ENCODE data around the gene BTBD10.

The BTBD10 gene

DNA sequence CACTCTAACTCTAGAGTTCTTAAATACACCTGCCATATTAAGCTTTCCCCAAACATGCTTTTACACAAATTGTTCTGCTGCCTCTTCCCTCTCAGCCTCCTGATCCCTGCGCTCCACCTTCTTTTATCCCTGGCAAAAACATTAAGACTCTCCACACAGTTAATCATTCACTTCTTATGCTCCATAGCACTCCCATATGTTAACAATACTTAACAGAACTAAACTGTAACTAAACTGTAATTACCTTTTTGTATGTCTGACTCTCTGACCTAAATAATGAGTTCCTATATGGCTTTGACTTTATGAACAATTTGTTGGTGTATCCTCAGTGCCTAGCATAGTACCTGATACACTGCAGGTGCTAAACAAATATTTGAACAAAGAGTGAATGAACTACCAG is 71.8 kb downstream of the BTBD10 start:
- Histone ChIP-seq H3K4me3 (ENCODE audit: low read length) (no peak overlapping the region), H3K4me1 (ENCODE audit: control insufficient read depth, insufficient read depth, low read length) (no peaks in the 10 kb centered on the region), H3K36me3 (ENCODE audit: insufficient read depth, low read length) (peaks cover 43% of the 10 kb centered on the region), H3K4me2 (ENCODE audit: low read length) (no peak overlapping the region), H3K27me3 (ENCODE audit: control insufficient read depth, insufficient read depth, low read length) (no peaks in the 10 kb centered on the region), H3K9ac (ENCODE audit: low read depth, low read length) (no peak overlapping the region), H3K9me3 (replicated peaks; ENCODE audit: low read length) (no peaks in the 10 kb centered on the region)

DNA sequence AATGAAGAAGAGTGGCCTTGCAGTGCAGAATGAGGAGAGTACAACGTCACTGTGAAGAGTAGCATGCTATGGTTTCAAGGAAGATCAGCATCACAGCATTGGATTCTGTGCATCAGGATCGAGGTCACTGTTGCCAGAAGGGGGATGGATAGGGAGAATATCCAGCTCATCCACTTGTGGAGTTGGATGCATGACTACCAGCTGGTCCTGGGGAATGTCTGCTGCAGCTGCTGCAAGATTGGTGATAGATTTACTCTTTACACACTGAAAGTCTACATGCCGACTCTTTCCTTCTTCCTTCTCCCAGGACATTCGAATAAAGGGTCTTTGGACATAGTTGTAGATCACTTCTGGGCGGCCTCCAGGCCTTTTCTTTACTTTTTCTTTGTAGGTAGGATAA is 74.3 kb downstream of the BTBD10 start:
- no peaks in the 10 kb centered on the region for H3K27me3 ChIP-seq (ENCODE audit: control insufficient read depth, insufficient read depth, low read length)
- no peaks in the 10 kb centered on the region for H3K4me1 ChIP-seq (ENCODE audit: control insufficient read depth, insufficient read depth, low read length)
- no peak overlapping the region for H3K4me2 ChIP-seq (ENCODE audit: low read length)
- H3K9ac ChIP-seq (ENCODE audit: low read depth, low read length), result no peak overlapping the region
- H3K9me3 ChIP-seq (replicated peaks; ENCODE audit: low read length), result no peaks in the 10 kb centered on the region
- peaks cover 51% of the 10 kb centered on the region for H3K36me3 ChIP-seq (ENCODE audit: insufficient read depth, low read length)
- no peak overlapping the region for H3K4me3 ChIP-seq (ENCODE audit: low read length)

DNA sequence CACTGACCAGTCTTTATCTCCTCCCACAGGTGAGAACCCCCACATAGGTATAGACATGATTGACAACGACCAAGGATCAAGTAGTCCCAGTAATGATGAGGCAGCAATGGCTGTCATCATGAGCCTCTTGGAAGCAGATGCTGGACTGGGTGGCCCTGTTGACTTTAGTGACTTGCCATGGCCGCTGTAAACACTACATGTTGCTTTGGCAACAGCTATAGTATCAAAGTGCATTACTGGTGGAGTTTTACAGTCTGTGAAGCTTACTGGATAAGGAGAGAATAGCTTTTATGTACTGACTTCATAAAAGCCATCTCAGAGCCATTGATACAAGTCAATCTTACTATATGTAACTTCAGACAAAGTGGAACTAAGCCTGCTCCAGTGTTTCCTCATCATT is 76.5 kb downstream of the BTBD10 start:
- no peaks in the 10 kb centered on the region for H3K9me3 ChIP-seq (replicated peaks; ENCODE audit: low read length)
- no peaks in the 10 kb centered on the region for H3K4me1 ChIP-seq (ENCODE audit: control insufficient read depth, insufficient read depth, low read length)
- H3K27me3 ChIP-seq (ENCODE audit: control insufficient read depth, insufficient read depth, low read length), result no peaks in the 10 kb centered on the region
- no peak overlapping the region for H3K9ac ChIP-seq (ENCODE audit: low read depth, low read length)
- no peak overlapping the region for H3K4me3 ChIP-seq (ENCODE audit: low read length)
- no peak overlapping the region for H3K4me2 ChIP-seq (ENCODE audit: low read length)
- H3K36me3 ChIP-seq (ENCODE audit: insufficient read depth, low read length), result peaks cover 68% of the 10 kb centered on the region

DNA sequence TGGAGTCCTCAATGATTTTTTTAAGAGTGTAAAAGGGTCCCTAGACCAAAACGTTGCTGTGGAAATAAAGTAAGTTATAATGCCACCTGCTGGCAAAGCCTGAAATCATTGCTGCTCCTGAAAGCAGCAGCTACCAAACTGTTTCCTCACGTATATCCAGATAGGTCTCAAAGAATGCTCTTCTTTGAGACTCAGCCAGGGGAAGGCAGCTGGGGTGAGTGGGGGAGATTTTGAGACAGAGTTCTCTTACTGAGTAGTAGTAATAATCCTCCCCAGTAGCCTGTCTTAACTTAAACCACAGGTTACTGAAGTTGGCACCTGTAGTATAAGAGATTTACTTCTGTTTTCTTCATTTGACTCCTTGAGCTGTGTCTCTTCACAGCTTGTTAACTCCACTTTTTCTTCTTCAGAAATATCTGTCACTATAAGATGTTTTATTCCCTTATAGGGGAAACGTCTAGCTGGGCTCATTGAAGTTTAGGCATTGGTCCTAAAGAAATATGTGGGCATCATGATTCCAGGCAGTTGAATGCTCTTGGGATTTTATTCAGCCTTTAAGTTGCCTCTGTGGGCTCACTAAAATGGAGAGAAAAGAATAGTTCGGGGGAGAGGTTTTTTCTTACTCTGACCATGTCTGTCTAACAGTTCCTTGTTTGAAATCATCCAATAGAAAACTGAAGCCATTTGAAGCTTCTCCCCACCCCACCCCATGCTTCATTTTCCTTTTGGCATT is 77.9 kb downstream of the BTBD10 start:
- H3K36me3 ChIP-seq (ENCODE audit: insufficient read depth, low read length), result peaks cover 70% of the 10 kb centered on the region
- H3K4me1 ChIP-seq (ENCODE audit: control insufficient read depth, insufficient read depth, low read length), result no peaks in the 10 kb centered on the region
- H3K4me2 ChIP-seq (ENCODE audit: low read length), result no peak overlapping the region
- no peaks in the 10 kb centered on the region for H3K27me3 ChIP-seq (ENCODE audit: control insufficient read depth, insufficient read depth, low read length)
- H3K4me3 ChIP-seq (ENCODE audit: low read length), result no peak overlapping the region
- no peak overlapping the region for H3K9ac ChIP-seq (ENCODE audit: low read depth, low read length)
- no peaks in the 10 kb centered on the region for H3K9me3 ChIP-seq (replicated peaks; ENCODE audit: low read length)

DNA sequence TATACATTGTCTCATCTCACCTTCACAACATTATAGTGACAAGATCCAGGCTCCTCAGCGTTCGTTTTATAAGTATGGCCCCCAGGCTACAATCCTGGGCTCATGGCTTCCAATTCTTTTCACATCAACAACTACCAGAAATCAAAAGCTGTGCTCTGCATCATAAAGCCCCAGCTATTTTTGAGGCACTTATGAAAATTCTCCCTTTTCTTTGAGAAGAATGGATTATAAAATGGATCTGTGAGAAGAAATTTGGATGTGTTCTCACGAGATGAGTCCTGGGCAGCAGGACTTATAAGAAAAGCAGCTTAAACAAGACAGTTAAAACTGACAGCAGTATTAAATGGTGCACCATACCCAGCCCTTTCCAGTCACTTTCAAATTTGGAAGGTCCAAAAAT is 80.3 kb downstream of the BTBD10 start:
- H3K4me2 ChIP-seq (ENCODE audit: low read length), result no peak overlapping the region
- no peak overlapping the region for H3K4me3 ChIP-seq (ENCODE audit: low read length)
- H3K36me3 ChIP-seq (ENCODE audit: insufficient read depth, low read length), result peaks cover 64% of the 10 kb centered on the region
- no peaks in the 10 kb centered on the region for H3K4me1 ChIP-seq (ENCODE audit: control insufficient read depth, insufficient read depth, low read length)
- H3K9ac ChIP-seq (ENCODE audit: low read depth, low read length), result no peak overlapping the region
- no peaks in the 10 kb centered on the region for H3K27me3 ChIP-seq (ENCODE audit: control insufficient read depth, insufficient read depth, low read length)
- H3K9me3 ChIP-seq (replicated peaks; ENCODE audit: low read length), result no peaks in the 10 kb centered on the region

DNA sequence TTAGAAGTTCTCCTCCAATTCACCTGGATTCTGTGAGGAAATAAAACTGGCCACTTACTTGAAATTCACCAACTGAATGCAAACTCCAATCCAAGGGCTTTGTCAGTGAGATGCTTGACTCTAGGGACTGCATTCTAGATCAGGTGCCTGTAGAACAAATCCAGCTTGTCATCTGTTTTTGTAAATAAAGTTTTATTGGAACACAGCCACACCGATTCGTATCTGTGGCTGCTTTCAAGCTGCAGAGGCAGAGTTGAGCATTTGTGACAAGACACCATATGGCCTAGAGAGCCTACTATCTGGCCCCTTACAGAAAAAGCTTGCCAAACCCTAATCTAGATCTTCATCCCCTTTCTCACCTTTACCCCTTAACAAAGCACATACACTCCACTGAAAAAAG is 82.3 kb downstream of the BTBD10 start:
- peaks cover 59% of the 10 kb centered on the region for H3K36me3 ChIP-seq (ENCODE audit: insufficient read depth, low read length)

DNA sequence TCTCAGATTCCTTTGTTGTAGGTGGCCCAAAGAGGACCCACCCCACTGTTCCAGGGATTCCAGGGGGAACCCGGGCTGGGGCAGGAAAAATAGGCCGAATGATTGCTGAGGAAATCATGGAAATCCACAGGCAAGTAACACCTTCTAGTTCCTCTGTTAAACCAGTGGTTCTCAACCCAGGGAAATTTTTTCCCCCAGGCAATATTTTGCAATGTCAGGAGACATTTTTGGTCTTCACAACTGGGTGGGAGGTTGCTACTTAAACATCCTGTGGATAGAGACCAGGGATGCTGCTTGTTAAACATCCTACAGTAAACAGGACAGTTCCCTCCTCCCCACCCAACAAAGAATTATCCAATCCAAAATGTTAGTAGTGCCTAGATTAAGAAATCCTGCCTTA is 84.7 kb downstream of the BTBD10 start:
- Histone ChIP-seq H3K4me1 (ENCODE audit: control insufficient read depth, insufficient read depth, low read length) (no peaks in the 10 kb centered on the region), H3K36me3 (ENCODE audit: insufficient read depth, low read length) (peaks cover 63% of the 10 kb centered on the region)

More for the DNA sequence above, 82.3 kb downstream of the BTBD10 start:
- H3K9ac ChIP-seq (ENCODE audit: low read depth, low read length), result no peak overlapping the region
- no peaks in the 10 kb centered on the region for H3K9me3 ChIP-seq (replicated peaks; ENCODE audit: low read length)
- H3K4me3 ChIP-seq (ENCODE audit: low read length), result no peak overlapping the region
- no peaks in the 10 kb centered on the region for H3K27me3 ChIP-seq (ENCODE audit: control insufficient read depth, insufficient read depth, low read length)
- no peak overlapping the region for H3K4me2 ChIP-seq (ENCODE audit: low read length)
- H3K4me1 ChIP-seq (ENCODE audit: control insufficient read depth, insufficient read depth, low read length), result no peaks in the 10 kb centered on the region

DNA sequence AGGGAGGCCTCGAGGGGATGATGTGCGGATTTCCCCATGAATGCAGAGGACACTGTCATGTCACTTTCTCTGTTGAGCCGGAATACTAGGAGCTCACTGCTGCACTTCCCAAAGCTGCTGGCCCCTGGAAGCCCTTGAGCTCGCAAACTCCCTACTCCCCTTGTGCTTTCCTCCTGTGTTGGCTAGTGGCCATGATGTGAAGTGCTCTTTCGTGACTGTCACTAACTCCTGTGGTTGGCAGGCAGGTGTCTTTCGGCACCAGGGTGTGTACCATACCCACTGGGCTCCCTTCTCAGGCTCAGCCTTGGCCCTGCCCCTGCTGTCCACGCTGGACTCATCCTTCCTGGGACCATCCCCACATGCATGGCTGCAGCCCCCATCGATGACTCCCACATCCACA is 86.2 kb downstream of the BTBD10 start:
- Histone ChIP-seq H3K36me3 (ENCODE audit: insufficient read depth, low read length) (peaks cover 62% of the 10 kb centered on the region), H3K27me3 (ENCODE audit: control insufficient read depth, insufficient read depth, low read length) (no peaks in the 10 kb centered on the region), H3K4me1 (ENCODE audit: control insufficient read depth, insufficient read depth, low read length) (no peaks in the 10 kb centered on the region), H3K9ac (ENCODE audit: low read depth, low read length) (no peak overlapping the region), H3K4me3 (ENCODE audit: low read length) (no peak overlapping the region), H3K4me2 (ENCODE audit: low read length) (no peak overlapping the region), H3K9me3 (replicated peaks; ENCODE audit: low read length) (no peaks in the 10 kb centered on the region)

More for the DNA sequence above, 84.7 kb downstream of the BTBD10 start:
- H3K9me3 ChIP-seq (replicated peaks; ENCODE audit: low read length), result no peaks in the 10 kb centered on the region
- H3K27me3 ChIP-seq (ENCODE audit: control insufficient read depth, insufficient read depth, low read length), result no peaks in the 10 kb centered on the region
- H3K9ac ChIP-seq (ENCODE audit: low read depth, low read length), result no peak overlapping the region
- no peak overlapping the region for H3K4me2 ChIP-seq (ENCODE audit: low read length)
- H3K4me3 ChIP-seq (ENCODE audit: low read length), result no peak overlapping the region

DNA sequence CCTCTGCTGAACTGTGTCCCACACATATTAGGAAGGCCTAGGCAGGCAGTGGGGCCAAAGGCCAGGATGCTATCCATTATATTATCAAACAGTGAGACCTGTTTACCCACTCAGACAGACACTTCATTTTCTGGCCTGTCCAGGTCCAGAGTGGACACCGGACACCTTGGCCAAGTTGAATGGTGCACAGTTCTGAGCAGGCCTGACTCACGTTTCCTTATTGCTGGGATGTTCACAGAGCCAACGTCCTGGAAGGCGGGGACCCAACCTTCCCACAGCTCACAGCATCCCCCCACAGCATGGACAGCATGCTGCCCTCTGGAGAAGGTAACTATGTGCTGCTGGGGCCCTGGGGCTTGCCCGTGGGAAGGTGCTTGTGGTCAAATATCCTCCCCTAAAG is 86.6 kb downstream of the BTBD10 start:
- Histone ChIP-seq H3K4me1 (ENCODE audit: control insufficient read depth, insufficient read depth, low read length) (no peaks in the 10 kb centered on the region), H3K27me3 (ENCODE audit: control insufficient read depth, insufficient read depth, low read length) (no peaks in the 10 kb centered on the region), H3K4me3 (ENCODE audit: low read length) (no peak overlapping the region), H3K9ac (ENCODE audit: low read depth, low read length) (no peak overlapping the region), H3K36me3 (ENCODE audit: insufficient read depth, low read length) (peaks cover 57% of the 10 kb centered on the region), H3K4me2 (ENCODE audit: low read length) (no peak overlapping the region), H3K9me3 (replicated peaks; ENCODE audit: low read length) (no peaks in the 10 kb centered on the region)

DNA sequence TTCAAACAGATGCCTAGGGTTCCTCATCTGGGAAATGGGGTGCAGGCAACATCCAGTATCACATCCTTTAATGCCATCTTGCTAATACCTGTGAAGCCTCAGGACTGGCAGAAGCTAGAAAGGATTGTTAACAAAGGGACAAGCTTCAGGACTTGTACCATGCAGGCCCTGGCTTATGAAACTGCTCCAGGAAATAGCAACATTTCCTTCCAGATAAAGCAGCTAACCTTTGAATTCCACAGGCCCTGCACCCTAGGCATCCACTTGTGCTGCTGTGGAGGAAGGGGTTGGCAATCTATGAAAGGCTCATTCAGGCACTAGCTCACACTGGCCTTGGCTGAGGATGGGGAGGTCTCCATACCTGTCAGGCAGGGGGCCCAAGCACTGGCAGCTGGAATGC is 87.2 kb downstream of the BTBD10 start:
- Histone ChIP-seq H3K4me3 (ENCODE audit: low read length) (no peak overlapping the region), H3K4me2 (ENCODE audit: low read length) (no peak overlapping the region), H3K4me1 (ENCODE audit: control insufficient read depth, insufficient read depth, low read length) (no peaks in the 10 kb centered on the region), H3K9me3 (replicated peaks; ENCODE audit: low read length) (no peaks in the 10 kb centered on the region), H3K9ac (ENCODE audit: low read depth, low read length) (no peak overlapping the region), H3K36me3 (ENCODE audit: insufficient read depth, low read length) (peaks cover 53% of the 10 kb centered on the region), H3K27me3 (ENCODE audit: control insufficient read depth, insufficient read depth, low read length) (no peaks in the 10 kb centered on the region)

DNA sequence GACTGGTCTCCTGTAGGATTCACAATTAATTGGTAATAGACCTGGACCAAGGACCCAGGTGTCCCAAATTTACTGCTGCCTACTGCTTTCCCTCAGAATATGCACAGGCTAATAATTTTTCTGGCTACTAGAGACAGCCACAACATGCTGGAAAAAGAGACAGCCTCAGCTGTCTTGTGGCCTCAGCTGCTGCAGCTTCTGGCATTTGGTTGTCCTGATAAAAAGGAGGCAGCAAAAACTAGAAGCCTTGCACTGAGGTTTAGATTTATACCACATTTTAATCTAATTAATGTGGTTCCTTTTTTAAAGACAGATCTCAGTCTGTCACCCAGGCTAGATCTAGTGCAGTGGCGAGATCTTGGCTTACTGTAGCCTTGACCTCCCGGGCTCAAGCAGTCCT is 89.8 kb downstream of the BTBD10 start:
- Histone ChIP-seq H3K36me3 (ENCODE audit: insufficient read depth, low read length) (peaks cover 50% of the 10 kb centered on the region), H3K9ac (ENCODE audit: low read depth, low read length) (no peak overlapping the region), H3K9me3 (replicated peaks; ENCODE audit: low read length) (no peaks in the 10 kb centered on the region)

DNA sequence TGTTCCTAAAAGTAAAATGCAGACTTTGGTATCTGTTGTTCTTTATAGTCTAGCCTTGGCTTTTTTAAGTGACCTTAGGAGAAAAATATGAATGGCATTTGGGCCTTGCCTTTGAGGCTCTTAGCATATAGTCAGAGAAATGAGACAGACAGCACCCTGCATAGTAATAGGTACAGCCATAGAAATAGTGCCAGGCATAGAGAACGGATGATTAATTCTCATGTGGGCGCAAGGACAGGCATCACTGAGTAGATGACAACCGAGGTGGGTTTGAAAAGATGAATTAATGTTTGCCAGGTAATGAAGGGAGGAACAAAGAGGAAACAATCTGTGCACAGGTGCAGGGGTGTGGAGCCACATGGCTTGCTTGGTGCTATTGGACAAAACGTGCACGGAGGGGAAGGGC is 95.0 kb downstream of the BTBD10 start:
- H3K9me3 ChIP-seq (replicated peaks; ENCODE audit: low read length), result no peaks in the 10 kb centered on the region
- H3K9ac ChIP-seq (ENCODE audit: low read depth, low read length), result no peak overlapping the region
- H3K27me3 ChIP-seq (ENCODE audit: control insufficient read depth, insufficient read depth, low read length), result no peaks in the 10 kb centered on the region
- H3K36me3 ChIP-seq (ENCODE audit: insufficient read depth, low read length), result peaks cover 38% of the 10 kb centered on the region
- H3K4me2 ChIP-seq (ENCODE audit: low read length), result no peak overlapping the region
- no peak overlapping the region for H3K4me3 ChIP-seq (ENCODE audit: low read length)
- peaks cover 19% of the 10 kb centered on the region for H3K4me1 ChIP-seq (ENCODE audit: control insufficient read depth, insufficient read depth, low read length)

More for the DNA sequence above, 89.8 kb downstream of the BTBD10 start:
- Histone ChIP-seq H3K4me1 (ENCODE audit: control insufficient read depth, insufficient read depth, low read length) (peaks cover 4% of the 10 kb centered on the region), H3K27me3 (ENCODE audit: control insufficient read depth, insufficient read depth, low read length) (no peaks in the 10 kb centered on the region), H3K4me3 (ENCODE audit: low read length) (no peak overlapping the region), H3K4me2 (ENCODE audit: low read length) (no peak overlapping the region)
